ENCODE results near the gene RPS2.

RPS2 gene

GRCh38 chr16:1917665-1918350 lies 46.8 kb downstream of the RPS2 start:
- DNase-seq = no peak

- DNase-seq = no peak
Measured at GRCh38 chr16:1917056-1917664, 47.5 kb downstream of the RPS2 start.

GRCh38 chr16:1916640-1916990 lies 48.0 kb downstream of the RPS2 start:
- no peak for DNase-seq

- DNase-seq = no peak
Measured at GRCh38 chr16:1915732-1916639, 48.6 kb downstream of the RPS2 start.

- no peak for DNase-seq
Measured at GRCh38 chr16:1914988-1915387, 49.6 kb downstream of the RPS2 start.

- no peak for DNase-seq
Measured at GRCh38 chr16:1914084-1914608, 50.5 kb downstream of the RPS2 start.

GRCh38 chr16:1913327-1914083 lies 51.1 kb downstream of the RPS2 start:
- no peak for DNase-seq

- no peak for DNase-seq
Measured at GRCh38 chr16:1912215-1912543, 52.4 kb downstream of the RPS2 start.
